ENCODE results near the gene PIWIL1.

Gene PIWIL1

DNA sequence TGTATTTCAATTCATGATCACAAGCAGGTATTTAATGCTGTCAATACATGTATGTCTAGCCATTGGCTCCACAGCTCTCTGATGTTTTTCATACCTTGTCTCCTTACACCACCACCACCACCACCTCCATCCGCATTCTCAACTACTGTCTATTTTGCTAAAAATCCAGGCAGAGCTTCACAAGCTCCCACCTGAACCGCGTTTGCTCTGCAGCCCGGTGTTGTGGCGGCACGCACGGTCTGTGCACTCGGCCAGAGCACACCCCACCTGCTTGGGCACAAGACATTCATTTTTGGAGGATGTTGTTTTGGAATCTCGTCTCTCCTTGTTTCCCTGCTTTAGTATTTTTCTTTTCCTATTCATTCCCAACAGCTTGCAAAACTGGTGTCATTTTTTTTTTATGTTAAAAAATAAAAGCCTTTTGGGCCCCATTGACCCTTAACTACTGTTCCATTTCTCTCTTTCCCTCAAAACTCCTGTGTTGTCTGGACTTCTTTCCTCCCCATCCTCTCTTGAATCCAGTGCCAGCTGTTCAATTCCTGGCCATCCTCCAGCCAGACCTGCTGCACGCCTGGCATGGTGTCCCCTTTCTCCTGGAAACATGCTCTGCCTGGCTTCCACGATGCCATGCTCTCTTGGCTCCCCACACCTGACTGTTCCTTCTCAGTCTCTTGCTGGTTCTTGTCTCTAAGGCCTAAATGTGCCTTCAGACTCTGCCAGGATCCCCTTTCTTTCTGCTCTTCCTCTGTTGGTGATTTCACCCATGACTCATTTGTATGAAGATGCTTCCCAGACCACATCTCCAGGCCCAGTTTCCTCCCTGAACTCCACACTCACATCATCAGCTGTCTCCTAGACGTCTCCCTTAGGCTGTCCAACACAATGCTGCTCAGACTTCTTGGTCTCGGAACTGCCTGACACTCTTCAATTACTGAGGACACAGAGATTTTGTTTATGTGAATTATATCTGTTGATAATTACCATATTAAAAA is 37.9 kb downstream of the PIWIL1 start:
- no peak overlapping the region for H3K4me3 ChIP-seq (ENCODE audit: low read length)

GRCh38 chr12:130382818-130383217 is 45.1 kb downstream of the PIWIL1 start:
- Histone ChIP-seq H3K9ac (ENCODE audit: low read length) (no peak overlapping the region), H3K9me3 (ENCODE audit: control insufficient read depth, low read depth, low read length) (no peaks in the 10 kb centered on the region), H3K36me3 (ENCODE audit: control insufficient read depth, low read depth, low read length) (no peaks in the 10 kb centered on the region), H3K27me3 (ENCODE audit: control insufficient read depth, insufficient read depth, low read length) (no peaks in the 10 kb centered on the region), H3K27ac (ENCODE audit: low read length) (no peak overlapping the region), H3K4me1 (ENCODE audit: control insufficient read depth, low read depth, low read length) (no peaks in the 10 kb centered on the region), H3K4me3 (ENCODE audit: low read length) (no peak overlapping the region)

More for the DNA sequence above, 37.9 kb downstream of the PIWIL1 start:
- Histone ChIP-seq H3K9ac (ENCODE audit: low read length) (no peak overlapping the region), H3K4me1 (ENCODE audit: control insufficient read depth, low read depth, low read length) (peaks cover 7% of the 10 kb centered on the region), H3K27ac (ENCODE audit: low read length) (no peak overlapping the region), H3K27me3 (ENCODE audit: control insufficient read depth, insufficient read depth, low read length) (no peaks in the 10 kb centered on the region), H3K36me3 (ENCODE audit: control insufficient read depth, low read depth, low read length) (no peaks in the 10 kb centered on the region), H3K9me3 (ENCODE audit: control insufficient read depth, low read depth, low read length) (no peaks in the 10 kb centered on the region)

GRCh38 chr12:130384234-130384633 is 46.5 kb downstream of the PIWIL1 start:
- no peak overlapping the region for H3K27ac ChIP-seq (ENCODE audit: low read length)
- H3K9ac ChIP-seq (ENCODE audit: low read length), result no peak overlapping the region
- no peak overlapping the region for H3K4me3 ChIP-seq (ENCODE audit: low read length)
- H3K36me3 ChIP-seq (ENCODE audit: control insufficient read depth, low read depth, low read length), result no peaks in the 10 kb centered on the region
- no peaks in the 10 kb centered on the region for H3K9me3 ChIP-seq (ENCODE audit: control insufficient read depth, low read depth, low read length)
- H3K27me3 ChIP-seq (ENCODE audit: control insufficient read depth, insufficient read depth, low read length), result no peaks in the 10 kb centered on the region
- no peaks in the 10 kb centered on the region for H3K4me1 ChIP-seq (ENCODE audit: control insufficient read depth, low read depth, low read length)

DNA sequence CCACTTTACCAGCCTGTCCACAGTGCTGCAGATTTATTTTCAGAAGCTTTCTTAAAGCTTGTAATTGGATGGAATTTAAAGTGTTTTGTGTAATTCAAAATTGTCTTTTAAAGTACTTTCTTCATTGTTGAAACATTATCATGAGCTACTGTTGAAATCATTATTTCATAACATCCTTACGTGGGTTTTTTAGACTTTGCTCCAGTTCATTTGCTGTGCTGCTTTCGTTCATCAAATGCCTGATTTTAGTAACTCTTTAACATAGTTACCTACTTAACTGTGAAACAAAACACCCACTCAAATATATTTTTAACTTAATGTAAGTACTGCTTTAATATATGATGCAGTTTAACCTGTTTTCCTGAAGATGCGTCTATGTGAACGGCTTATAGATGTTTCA is 47.5 kb downstream of the PIWIL1 start:
- H3K27ac ChIP-seq (ENCODE audit: low read length), result no peak overlapping the region
- no peaks in the 10 kb centered on the region for H3K27me3 ChIP-seq (ENCODE audit: control insufficient read depth, insufficient read depth, low read length)
- no peak overlapping the region for H3K4me3 ChIP-seq (ENCODE audit: low read length)
- no peaks in the 10 kb centered on the region for H3K4me1 ChIP-seq (ENCODE audit: control insufficient read depth, low read depth, low read length)
- no peaks in the 10 kb centered on the region for H3K9me3 ChIP-seq (ENCODE audit: control insufficient read depth, low read depth, low read length)
- no peaks in the 10 kb centered on the region for H3K36me3 ChIP-seq (ENCODE audit: control insufficient read depth, low read depth, low read length)
- H3K9ac ChIP-seq (ENCODE audit: low read length), result no peak overlapping the region

GRCh38 chr12:130391186-130391585 is 53.5 kb downstream of the PIWIL1 start:
- no peak overlapping the region for H3K27ac ChIP-seq (ENCODE audit: low read length)
- H3K4me3 ChIP-seq (ENCODE audit: low read length), result no peak overlapping the region

GRCh38 chr12:130394906-130395305 is 57.2 kb downstream of the PIWIL1 start:
- H3K4me3 ChIP-seq (ENCODE audit: low read length), result no peak overlapping the region
- no peak overlapping the region for H3K27ac ChIP-seq (ENCODE audit: low read length)
- H3K9ac ChIP-seq (ENCODE audit: low read length), result no peak overlapping the region
- H3K4me1 ChIP-seq (ENCODE audit: control insufficient read depth, low read depth, low read length), result no peaks in the 10 kb centered on the region
- no peaks in the 10 kb centered on the region for H3K27me3 ChIP-seq (ENCODE audit: control insufficient read depth, insufficient read depth, low read length)
- no peaks in the 10 kb centered on the region for H3K9me3 ChIP-seq (ENCODE audit: control insufficient read depth, low read depth, low read length)
- H3K36me3 ChIP-seq (ENCODE audit: control insufficient read depth, low read depth, low read length), result no peaks in the 10 kb centered on the region

More at GRCh38 chr12:130391186-130391585, 53.5 kb downstream of the PIWIL1 start:
- Histone ChIP-seq H3K4me1 (ENCODE audit: control insufficient read depth, low read depth, low read length) (no peaks in the 10 kb centered on the region), H3K9ac (ENCODE audit: low read length) (no peak overlapping the region), H3K36me3 (ENCODE audit: control insufficient read depth, low read depth, low read length) (no peaks in the 10 kb centered on the region), H3K27me3 (ENCODE audit: control insufficient read depth, insufficient read depth, low read length) (no peaks in the 10 kb centered on the region), H3K9me3 (ENCODE audit: control insufficient read depth, low read depth, low read length) (no peaks in the 10 kb centered on the region)

- Histone ChIP-seq H3K27ac (ENCODE audit: low read length) (no peak overlapping the region), H3K9ac (ENCODE audit: low read length) (no peak overlapping the region)
Observed at GRCh38 chr12:130396667-130397066, 59.0 kb downstream of the PIWIL1 start.

DNA sequence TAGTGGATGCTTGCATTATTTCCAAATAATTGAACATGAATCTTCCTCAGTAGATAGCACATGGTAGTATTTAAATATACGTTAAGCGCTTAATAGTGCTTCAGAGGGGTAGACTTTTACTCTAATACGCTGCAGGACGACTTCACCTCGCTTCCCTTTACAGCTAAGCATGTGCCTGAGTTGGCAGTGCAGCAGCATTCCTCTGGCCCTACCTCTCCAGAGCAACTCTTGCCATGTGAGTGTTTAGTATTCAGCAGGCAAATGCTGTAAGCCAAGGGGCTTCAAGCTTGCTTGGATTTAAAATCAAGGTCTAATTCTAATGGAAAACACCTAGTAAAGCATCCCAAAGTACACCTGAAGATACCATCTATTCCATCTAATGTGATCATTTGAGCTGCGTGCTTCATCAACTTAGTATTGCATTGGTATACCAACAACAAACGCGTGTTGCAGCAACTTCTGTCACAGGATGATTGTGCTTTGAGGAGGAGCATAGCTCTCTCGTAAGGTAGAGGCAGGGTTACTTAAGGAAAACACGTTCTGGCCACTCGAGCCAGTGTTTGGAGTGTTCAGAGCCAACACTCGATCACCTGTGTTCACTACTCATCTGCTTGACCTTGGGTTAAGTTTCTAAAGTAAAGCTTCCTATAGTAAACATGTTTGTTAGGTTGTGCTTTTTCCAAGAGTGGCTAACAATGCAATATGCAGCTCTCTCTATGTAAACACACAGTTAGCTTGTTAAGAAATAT is 60.6 kb downstream of the PIWIL1 start:
- Histone ChIP-seq H3K4me3 (ENCODE audit: low read length) (no peak overlapping the region), H3K9me3 (ENCODE audit: control insufficient read depth, low read depth, low read length) (no peaks in the 10 kb centered on the region)

More at GRCh38 chr12:130396667-130397066, 59.0 kb downstream of the PIWIL1 start:
- Histone ChIP-seq H3K9me3 (ENCODE audit: control insufficient read depth, low read depth, low read length) (no peaks in the 10 kb centered on the region), H3K27me3 (ENCODE audit: control insufficient read depth, insufficient read depth, low read length) (no peaks in the 10 kb centered on the region), H3K4me1 (ENCODE audit: control insufficient read depth, low read depth, low read length) (no peaks in the 10 kb centered on the region), H3K36me3 (ENCODE audit: control insufficient read depth, low read depth, low read length) (no peaks in the 10 kb centered on the region), H3K4me3 (ENCODE audit: low read length) (no peak overlapping the region)

GRCh38 chr12:130401703-130402102 is 64.0 kb downstream of the PIWIL1 start:
- Histone ChIP-seq H3K4me3 (ENCODE audit: low read length) (no peak overlapping the region), H3K36me3 (ENCODE audit: control insufficient read depth, low read depth, low read length) (no peaks in the 10 kb centered on the region), H3K4me1 (ENCODE audit: control insufficient read depth, low read depth, low read length) (peaks cover 4% of the 10 kb centered on the region), H3K9ac (ENCODE audit: low read length) (no peak overlapping the region), H3K27me3 (ENCODE audit: control insufficient read depth, insufficient read depth, low read length) (no peaks in the 10 kb centered on the region), H3K9me3 (ENCODE audit: control insufficient read depth, low read depth, low read length) (no peaks in the 10 kb centered on the region), H3K27ac (ENCODE audit: low read length) (no peak overlapping the region)

More for the DNA sequence above, 60.6 kb downstream of the PIWIL1 start:
- no peak overlapping the region for H3K27ac ChIP-seq (ENCODE audit: low read length)
- H3K36me3 ChIP-seq (ENCODE audit: control insufficient read depth, low read depth, low read length), result no peaks in the 10 kb centered on the region
- no peaks in the 10 kb centered on the region for H3K27me3 ChIP-seq (ENCODE audit: control insufficient read depth, insufficient read depth, low read length)
- H3K9ac ChIP-seq (ENCODE audit: low read length), result no peak overlapping the region
- no peaks in the 10 kb centered on the region for H3K4me1 ChIP-seq (ENCODE audit: control insufficient read depth, low read depth, low read length)

GRCh38 chr12:130405332-130405731 is 67.6 kb downstream of the PIWIL1 start:
- H3K9me3 ChIP-seq (ENCODE audit: control insufficient read depth, low read depth, low read length), result no peaks in the 10 kb centered on the region
- no peaks in the 10 kb centered on the region for H3K36me3 ChIP-seq (ENCODE audit: control insufficient read depth, low read depth, low read length)
- H3K9ac ChIP-seq (ENCODE audit: low read length), result no peak overlapping the region
- H3K27ac ChIP-seq (ENCODE audit: low read length), result no peak overlapping the region
- H3K4me1 ChIP-seq (ENCODE audit: control insufficient read depth, low read depth, low read length), result peaks cover 4% of the 10 kb centered on the region
- H3K27me3 ChIP-seq (ENCODE audit: control insufficient read depth, insufficient read depth, low read length), result no peaks in the 10 kb centered on the region
- no peak overlapping the region for H3K4me3 ChIP-seq (ENCODE audit: low read length)

DNA sequence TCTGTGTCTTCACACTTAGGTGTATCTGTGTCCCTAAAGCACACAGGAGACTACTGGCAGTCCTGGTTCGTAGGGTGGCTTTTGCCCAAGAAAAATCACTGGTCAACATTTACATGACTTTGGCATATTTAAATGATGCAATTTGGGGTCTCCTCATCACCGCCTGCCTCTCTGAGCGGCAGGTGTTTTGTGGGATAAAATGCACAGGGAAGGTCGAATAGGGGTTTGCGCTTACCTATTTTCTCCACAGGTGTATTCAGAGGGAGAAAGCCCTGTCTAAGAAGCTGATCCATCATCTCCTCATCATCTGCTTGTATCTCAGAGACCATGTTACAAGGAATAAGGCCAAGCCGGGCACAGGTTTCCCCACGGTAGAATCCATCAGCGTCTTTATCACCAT is 74.7 kb downstream of the PIWIL1 start:
- Histone ChIP-seq H3K9me3 (ENCODE audit: control insufficient read depth, low read depth, low read length) (no peaks in the 10 kb centered on the region), H3K4me1 (ENCODE audit: control insufficient read depth, low read depth, low read length) (no peaks in the 10 kb centered on the region), H3K27ac (ENCODE audit: low read length) (no peak overlapping the region), H3K4me3 (ENCODE audit: low read length) (no peak overlapping the region), H3K36me3 (ENCODE audit: control insufficient read depth, low read depth, low read length) (no peaks in the 10 kb centered on the region), H3K9ac (ENCODE audit: low read length) (no peak overlapping the region), H3K27me3 (ENCODE audit: control insufficient read depth, insufficient read depth, low read length) (no peaks in the 10 kb centered on the region)

Measured in iPS-18a (cell line).